B cell (primary cell): ENCODE results near the gene PPIP5K1.
"Not testable (repeated sequence)": the region's sequence is repeated elsewhere in the genome, so short reads cannot be mapped to it uniquely, and the experiment has no call there.

ENCODE experiments used
- CTCF ChIP-seq: fragments of 200-600 bp; IDR thresholded peaks from one replicate; pipeline ENCODE4 v1.8.0; 2022; ENCODE audit warnings: antibody characterized with exemption, mild to moderate bottlenecking
- EZH2 ChIP-seq: IDR thresholded peaks from 2 replicates; pipeline ENCODE4 v1.6.1; 2012; ENCODE audit warnings: borderline replicate concordance, low read depth, mild to moderate bottlenecking, moderate library complexity, low read length; ENCODE audit not compliant: insufficient read depth, poor library complexity, severe bottlenecking

- TF ChIP-seq EZH2, CTCF: not testable (repeated sequence)
These were observed 48.6 kb upstream of the PPIP5K1 start for GRCh38 chr15:43638464-43639204.
